GM19035 (cell line): ENCODE measurements around the gene CFAP74.

Experiments
- ATAC-seq: cut with Tn5 transposase; IDR thresholded peaks from one replicate; pipeline ENCODE4 v1.9.1; 2021; ENCODE audit not compliant: unreplicated experiment

Gene CFAP74

DNA sequence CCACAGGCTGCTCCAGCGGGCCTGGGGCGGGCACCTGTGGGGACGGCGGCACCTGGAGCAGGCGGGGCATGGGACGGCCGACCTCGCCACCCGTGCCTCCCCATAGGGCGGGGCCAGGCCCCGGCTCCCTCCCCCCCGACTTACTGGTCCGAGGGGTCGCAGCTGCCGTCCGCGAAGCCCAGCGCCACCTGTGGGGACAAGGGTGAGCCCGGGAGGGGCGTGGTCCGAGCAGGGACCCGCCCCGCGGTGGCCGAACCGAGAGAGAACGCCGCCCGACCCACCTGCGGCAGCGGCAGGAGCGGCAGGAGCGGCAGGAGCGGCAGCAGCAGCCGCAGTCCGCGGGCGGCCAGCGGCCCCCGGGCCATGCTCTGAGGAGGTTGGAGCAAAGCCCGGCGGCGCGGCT is 84.7 kb downstream of the CFAP74 start, which contains the start of gene TMEM52:
Gene TMEM52, minus strand, starts transcription at position 379 of the 403 bp plus-strand sequence. Its CDS starts 14 bp downstream, at position 365.
- ATAC-seq: peak; percentile 37

DNA sequence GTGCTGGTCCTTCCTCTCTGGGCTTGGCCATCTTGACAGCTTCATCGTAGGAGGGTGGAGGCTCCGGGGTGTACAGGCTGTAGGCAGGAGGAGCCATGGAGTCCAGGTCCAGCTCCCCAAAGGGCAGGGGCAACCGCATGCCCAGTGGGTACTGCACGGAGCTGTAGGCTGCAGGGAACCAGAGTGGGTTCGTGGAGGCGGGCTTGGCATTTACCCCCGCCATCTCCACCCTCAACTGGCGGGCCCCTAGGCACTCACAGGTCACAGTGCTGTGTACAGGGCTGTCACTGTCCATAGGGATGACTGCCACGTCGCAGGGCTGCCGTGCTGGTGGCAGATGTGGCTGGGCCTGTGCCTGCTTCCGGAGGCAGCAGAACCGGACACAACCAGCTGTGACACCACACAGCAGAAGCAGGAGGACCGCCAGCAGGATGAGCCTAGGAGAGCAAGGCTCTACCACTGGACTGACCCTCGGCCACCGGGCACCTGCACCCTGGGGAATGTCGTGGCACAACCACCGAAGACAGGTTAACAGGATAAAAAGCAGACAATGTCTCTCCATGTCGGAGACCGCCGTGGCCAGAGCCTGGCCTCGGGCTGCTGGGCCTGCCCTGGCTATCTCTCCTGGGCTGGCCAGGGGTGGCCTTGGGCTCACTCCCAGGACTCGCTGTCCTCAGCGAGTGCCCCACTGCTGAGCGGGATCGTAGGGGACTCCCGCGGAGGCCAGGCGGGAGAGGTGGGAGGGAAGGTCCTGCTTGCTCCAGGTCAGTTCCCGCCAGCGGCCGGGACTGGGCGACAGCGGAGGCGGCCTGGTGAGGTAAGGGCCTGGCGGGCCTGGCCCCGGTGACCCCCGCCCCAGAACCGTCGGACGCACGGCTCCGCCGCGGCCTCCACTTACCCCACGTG is 85.3 kb downstream of the CFAP74 start:
- ATAC-seq: no peak

DNA sequence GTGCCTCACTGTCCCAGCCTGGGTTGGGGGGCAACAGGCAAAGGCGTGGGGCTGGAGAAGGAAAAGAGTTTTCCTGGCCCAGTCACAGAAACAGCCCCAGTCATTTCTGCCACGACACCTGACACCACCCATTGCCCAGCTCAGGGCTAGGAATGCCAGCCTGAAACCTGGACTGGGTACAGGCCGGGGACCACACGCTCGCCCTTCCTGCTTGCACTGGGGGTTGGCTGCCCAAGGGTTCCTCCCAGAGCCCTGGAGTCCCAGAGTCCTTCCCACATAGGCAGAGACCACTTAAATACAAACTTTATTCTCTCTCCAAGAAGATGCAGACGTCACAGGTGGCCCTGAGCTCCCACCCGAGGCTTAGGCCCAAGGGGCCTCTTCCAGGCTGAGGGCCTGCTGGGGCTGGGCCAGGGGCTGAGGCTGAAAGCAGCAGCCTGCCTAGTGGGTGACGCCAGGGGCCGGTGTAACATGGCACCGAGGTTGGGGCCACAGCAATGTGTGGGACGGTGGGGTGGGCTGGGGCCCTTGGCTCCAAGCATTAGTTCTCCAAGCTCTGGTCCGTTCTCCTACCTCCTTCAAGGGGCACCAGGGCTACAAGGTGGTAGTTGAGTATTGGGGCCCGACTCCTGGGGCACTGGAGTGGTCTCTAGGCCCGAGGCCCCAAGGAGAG is 86.1 kb downstream of the CFAP74 start:
- ATAC-seq: no peak

DNA sequence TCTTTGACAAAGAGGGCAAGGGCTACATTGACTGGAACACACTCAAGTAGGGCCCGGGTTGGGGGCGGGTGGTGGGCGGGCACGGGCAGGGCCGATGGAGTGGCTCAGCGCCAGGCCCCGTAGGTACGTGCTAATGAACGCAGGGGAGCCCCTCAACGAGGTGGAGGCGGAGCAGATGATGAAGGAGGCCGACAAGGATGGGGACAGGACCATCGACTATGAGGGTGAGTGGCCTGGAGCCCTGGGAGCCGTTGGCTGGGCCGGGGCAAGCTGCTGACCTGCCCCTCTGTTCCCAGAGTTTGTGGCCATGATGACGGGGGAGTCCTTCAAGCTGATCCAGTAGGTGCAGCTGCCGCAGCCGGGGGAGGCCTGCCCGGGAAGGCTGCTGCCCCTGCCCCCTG is 86.7 kb downstream of the CFAP74 start:
- no peak for ATAC-seq

DNA sequence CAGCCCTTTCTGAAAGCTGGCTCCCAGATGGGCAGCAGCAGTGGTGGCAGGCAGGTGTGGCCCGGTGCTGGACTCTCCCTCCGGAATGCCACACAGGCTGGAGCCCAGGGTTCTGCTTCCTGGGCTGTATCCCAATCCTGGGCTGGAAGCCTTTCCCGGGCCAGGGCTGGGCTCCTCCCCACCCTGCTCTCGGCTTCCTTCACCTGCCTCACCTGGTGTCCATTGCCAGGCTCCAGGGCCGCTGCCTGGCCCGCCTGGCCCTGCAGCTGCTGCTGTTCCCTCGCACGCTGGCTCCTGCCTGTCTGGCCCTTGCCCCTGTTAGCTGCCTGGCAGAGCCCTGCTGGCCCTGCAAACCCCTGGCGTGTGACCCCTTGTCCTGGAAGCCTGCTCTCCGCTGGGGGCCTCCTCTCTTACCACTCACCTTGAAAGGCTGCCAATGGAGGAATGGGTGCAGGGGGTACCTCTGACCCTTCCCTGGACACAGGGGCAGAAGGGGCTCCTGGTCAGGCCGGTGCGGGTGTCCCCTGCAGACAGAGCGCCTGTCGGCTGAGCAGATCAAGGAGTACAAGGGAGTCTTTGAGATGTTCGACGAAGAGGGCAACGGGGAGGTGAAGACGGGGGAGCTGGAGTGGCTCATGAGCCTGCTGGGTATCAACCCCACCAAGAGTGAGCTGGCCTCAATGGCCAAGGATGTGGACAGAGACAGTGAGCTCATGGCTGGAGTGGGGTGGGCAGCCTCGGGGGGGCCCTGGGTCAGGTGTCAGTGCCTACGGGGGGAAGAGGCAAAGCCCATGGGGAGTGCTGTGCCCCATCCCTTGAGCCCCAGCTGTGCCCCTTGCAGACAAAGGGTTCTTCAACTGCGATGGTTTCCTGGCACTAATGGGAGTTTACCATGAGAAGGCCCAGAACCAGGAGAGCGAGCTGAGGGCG is 87.4 kb downstream of the CFAP74 start:
- no peak for ATAC-seq

DNA sequence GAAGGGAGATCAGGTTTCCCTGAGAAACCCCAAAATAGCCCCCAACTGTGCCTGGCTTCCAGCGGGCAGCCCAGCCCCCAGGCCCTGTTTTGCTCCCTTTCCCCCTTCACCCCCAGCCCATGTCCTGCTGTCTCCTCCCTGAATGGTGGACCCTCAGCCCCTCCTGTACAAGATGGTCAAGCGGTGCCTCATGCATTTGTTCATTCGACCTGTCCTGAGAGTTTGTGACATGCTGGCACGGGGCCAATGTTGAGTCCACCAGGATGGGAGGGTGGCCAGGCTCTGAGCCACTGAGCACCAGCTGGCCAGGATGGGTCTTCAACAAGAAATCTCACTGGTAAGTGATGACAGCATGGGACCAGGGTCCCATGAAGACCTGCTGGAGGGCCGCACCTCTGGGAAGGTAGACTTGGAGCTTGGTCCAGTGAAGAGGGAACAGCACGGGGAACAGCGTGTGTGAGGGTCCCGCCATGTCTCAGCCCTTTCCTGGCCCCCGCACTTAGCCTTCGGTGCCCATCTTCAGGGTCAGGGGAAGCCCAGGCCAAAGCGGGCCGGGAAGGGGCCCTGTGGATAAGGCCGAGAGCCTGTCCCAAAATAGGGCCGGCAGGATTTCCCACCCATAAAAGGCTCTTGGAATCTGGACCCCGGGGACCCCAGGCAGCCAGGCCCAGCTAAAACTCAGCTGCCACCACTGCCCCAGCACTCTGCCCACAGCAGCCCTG is 88.5 kb downstream of the CFAP74 start, which contains the start of gene CALML6:
Gene CALML6, plus strand, starts transcription at position 290 of the 722 bp plus-strand sequence. Its CDS starts 21 bp downstream, at position 311.
- ATAC-seq: no peak

DNA sequence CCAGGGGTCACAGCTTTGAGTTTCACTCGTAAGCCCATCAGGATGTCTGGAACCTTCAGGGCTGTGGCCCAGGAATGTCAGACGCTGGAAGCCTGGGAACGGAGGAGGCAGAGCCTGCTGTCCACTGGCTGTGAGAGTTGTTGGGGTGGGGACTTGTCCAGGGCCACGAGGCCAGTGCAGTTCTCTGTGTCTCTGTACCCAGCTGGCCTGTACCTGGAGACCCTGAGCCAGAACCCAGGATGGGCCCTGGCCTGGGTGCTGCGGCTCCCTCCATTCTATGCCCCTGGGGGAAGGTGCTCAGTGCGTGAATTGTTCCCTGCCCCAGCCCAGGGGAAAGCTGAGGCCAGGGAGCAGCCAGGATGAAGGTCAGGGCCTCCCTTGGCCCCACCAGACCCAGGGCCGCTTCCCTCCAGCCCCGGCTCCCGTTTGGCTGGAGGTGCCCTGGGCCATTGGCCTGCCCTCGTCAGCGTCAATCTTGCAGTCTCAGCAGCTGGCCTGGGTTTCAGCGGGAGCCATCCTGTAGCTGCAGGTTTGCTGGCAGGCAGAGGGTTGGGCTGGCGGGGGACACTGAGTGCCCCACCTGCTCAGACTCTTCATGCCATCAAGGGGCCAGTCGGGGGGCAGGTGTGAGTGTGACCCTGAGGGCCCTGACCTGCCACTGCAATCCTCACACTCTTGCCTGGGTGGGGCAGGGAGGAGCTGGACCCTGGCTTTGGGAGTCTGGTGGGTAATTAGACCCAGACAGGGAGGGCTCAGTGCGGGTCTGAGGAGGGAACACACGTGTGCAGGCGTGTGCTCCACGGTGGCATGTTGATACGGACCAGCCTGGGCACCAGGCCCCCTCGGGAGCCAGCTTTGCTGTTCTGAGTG is 89.2 kb downstream of the CFAP74 start:
- ATAC-seq: no peak

DNA sequence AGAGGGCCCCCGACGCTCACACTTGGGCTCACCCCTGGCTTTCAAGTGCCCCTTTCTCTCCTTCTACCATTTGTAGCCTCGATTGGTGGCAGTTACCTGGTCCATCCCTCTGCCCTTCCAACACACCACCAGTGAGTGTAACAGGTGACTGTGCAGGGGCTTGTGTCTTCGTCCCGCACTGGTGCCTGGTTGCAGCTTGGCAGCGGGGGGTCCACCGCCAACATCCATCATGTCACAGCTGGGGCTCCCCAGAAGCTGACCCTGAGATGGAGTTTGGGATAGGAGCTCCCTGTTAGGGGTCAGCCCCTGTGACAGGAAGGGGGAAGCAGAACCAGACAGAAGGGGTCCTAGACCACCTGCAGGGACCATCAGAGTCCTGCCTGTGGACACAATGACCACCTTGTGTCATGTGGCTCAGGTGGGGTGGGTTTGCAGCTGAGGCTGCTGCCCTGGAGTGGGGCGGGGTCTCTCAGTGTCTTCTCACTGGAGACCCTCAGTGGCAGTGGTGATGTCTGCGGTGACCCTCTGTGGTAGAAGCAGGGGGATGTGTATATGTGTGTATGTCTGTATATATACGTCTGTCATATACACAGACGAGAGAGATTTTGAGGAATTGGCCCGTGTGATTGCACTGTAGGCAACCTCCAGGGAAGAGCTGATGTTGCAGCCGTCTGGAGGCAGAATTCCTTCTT is 92.1 kb downstream of the CFAP74 start:
- no peak for ATAC-seq

DNA sequence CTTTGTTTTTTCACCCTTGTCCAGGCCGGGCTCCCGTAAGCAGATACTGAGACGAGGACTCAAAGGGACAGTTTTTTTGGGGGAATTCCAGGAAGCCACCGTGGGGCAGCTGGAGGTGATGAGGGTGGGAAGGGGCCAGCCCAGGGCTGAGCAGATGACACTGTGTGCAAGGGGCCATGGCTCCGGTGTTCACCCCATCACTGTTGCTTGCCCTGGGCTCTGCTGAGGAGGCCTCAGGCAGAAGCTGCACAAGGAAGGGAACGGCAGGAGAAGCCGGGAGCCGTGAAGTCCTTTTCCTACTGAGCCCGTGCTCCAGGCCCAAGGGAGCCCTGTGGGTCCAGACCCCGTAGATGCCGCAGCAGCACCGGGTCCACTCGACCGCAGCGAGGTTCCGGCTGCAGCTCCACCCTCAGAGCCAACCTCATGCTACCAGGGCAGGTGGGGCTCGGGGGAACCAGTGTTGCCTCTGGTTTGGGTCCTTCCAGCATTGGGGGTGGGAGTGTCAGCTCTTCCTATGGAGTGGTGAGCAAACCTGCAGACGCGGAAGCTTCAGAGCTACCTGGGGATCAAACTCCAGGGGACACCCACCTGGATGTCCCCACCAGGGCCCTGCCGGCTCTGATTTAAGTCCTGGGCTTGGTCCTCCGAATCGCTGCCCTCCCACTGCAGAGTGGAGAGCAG is 92.8 kb downstream of the CFAP74 start:
- ATAC-seq: no peak

DNA sequence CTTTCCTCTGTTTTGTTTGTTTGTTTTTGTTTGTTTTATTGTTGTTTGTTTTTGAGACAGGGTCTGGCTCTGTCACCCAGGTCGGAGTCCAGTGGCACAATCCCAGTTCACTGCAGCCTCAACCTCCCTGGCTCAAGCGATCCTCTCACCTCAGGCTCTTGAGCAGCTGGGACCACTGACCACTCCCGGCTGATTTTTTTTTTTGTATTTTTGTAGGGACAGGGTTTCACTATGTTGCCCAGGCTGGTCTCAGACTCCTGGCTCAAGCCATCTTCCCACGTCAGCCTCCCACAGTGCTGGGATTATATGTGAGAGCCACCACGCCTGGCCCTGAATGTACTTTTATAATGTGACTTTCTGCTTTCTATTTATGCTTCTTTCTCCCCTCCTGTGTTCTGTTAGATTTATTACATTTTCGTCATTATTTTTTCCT is 93.5 kb downstream of the CFAP74 start:
- no peak for ATAC-seq

DNA sequence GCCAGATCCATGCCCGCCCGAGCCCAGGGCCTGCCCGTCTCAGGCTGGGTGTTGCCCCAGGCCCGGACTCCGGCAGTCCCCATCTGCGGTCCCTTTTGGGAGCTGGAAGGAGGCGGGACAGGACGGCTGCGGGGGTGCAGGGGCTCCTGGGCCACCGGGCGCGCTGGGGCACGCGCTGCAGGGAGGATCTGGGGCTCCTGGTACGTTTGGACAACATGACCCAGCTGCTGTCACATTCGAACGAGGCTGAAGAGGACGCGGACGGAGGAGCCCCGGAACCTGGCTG is 95.1 kb downstream of the CFAP74 start:
- ATAC-seq: no peak

DNA sequence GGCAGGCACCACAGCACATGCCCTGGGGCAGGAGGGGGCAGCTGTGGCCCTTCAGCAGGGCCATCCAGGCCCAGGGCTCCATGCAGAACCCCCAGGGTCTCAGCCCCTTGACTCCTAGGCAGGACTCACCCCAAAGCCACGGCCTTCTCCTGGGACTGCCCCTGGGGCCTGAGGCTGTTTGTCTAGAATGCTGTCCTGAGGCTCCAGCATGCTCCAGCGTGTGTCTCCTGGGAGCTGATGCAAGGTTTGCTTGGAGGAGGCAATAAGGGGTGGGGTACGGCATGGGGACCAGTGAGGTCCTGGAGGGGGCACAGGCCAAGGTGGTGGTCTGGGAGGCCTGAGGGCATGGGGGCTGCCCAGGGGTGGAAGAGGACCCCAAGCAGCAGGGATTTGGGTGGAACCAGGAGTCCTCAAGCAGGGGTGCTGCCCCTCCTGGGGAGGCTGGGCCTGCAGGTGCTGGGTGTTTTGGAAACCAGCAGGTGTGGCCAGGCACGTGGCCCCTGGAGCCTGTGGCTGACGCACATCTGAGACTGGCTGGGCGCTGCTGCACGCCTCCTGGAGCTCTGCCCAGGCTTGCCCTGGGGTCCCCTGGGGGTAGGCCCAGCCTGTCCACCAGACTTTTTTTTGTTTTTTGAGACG is 96.4 kb downstream of the CFAP74 start:
- ATAC-seq: no peak

DNA sequence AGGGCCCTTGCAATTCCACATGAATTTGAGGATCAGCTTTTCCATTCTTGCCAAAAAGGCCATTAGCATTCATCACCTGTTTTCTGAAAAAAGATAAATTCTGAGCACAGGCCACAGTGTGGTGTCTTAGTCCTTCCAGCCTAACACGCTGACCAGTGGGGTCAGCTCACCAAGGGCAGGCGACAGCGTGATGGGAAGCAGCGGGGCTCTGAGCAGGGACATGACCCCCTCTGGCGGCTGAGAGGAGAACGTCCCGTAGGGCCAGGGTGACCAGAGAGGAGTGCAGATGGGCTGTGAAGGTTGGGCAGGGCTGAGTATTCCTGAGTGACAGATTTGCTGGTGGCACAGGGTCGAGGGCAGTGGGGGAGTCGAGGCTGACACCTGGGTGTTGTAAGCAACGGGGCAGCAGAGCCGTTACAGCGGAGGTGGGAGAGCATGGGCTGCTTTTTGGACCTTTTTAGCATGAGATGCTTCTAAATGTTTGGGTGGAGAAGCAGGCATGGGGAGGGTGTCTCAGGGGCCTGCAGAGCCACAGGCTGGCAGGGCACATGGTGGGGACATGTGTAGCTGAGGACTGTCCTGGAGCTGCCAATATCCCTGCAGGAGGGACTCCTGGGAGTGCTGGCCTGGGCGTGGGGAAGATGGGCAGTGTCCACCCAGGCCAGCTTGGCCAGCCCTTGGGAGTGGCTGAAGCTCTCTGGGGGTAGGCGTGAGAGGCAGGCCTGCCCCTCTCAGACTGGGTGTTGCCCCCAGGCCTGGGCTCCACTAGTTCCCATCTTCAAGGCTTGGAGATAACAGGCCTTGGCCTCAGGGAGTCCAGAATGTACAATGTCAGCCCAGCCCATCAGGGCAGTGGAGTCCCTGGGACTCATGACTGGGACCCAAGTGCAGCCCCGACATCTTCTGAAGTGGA is 97.1 kb downstream of the CFAP74 start:
- ATAC-seq: no peak

DNA sequence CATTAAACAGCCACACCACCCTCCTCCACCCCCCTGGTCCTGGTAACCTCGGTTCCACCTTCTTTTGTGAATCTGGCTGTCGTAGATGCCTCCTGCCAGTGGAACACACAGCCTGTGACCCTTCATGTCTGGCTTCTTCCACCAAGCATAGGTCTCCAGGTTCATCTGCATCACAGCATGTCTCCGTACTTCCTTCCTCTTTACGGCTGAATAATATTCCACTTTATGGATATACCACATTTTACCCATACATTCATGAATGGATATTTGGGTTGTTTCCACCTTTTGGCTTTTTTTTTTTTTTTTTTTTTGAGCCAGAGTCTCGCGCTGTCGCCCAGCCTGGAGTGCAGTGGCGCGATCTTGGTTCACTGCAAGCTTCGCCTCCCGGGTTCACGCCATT is 100.4 kb downstream of the CFAP74 start:
- ATAC-seq: no peak

DNA sequence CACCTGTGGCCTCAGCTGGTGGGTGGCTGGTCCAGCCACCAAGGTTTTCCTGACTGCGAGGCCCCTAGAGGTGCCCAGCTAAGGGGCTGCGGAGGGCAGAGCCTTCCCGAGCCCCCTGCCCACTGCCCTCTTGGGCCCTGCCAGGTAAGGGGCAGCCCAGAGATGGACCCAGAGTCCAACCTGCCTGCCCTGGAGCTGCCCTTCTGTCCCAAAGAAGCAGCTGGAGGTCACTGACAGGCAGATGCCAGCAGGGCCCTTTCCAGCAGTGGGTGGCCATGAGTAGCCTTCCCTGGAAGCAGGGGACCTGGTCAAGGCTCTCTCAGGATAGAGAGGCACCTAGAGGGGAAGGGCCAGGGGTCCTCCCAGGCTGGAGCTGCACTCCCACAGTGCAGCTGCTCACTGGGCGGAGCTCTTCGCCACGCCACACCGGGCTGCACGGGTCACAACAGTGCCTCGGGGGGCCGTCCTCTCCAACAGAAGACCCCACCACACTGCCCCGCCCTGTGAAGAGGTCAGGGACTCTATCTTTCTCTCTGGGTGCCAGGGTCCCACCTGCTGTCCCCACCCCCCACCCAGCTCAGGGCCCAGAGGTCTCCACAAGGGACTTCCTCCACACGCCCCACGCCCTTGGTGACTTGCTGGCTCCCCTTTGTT is 101.8 kb downstream of the CFAP74 start:
- no peak for ATAC-seq

DNA sequence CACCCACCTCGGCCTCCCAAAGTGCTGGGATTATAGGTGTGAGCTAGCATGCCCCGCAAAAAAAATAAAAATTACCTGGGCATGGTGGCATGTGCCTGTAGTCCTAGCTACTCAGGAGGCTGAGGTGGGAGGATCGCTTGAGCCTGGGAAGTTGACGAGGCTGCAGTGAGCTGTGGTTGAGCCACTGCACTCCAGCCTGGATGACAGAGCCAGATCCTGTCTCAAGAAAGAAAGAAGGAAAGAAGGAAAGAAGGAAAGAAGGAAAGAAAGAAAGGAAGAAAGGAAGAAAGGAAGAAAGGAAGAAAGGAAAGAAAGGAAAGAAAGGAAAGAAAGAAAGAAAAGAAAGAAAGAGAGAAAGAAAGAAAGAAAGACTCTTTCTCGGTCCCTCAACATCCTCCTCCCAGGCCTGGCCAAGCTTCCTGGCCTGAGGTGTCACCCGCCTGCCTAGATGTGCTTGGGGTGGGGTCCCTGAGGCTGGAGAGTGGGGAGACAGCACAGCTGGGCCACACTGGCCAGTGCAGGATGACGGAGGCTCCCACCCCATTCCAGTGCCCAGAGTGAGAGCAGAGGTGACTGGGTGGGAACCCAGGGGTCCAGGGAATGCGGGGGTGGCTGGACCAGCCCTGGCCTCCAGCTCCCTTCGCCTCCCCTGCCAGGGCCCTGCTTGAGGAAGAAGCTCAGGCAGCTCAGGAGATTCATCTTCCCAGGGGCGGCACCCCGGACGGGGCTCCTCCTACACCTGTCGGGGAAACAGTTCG is 102.5 kb downstream of the CFAP74 start:
- no peak for ATAC-seq
